COLO829 (cell line): ENCODE measurements around the gene NHERF2.

ENCODE experiments used
- DNase-seq: peaks from one replicate; pipeline ENCODE4 v3.0.0; 2012; ENCODE audit warnings: low spot score

The NHERF2 gene

DNA sequence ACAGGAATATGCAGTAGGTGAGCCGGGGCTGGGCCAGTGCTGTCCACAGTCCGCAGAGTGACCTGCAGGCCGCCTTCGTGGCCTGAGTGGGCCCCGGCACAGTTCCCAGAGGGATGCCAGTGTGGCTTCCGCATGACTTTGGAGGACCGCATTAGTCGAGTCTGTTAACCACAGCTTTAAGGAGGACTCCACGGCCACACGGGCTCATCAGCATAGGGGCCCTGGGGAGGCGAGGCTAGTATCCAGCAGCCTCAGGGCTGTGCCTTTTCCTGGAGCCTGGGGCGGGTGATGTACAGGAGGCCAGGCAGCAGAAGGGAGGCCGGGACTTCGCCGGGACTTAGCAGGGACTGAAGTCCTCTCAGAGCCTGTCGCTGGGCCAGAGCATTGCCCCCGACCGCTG is 34.3 kb downstream of the NHERF2 start:
- DNase-seq, result no peak

DNA sequence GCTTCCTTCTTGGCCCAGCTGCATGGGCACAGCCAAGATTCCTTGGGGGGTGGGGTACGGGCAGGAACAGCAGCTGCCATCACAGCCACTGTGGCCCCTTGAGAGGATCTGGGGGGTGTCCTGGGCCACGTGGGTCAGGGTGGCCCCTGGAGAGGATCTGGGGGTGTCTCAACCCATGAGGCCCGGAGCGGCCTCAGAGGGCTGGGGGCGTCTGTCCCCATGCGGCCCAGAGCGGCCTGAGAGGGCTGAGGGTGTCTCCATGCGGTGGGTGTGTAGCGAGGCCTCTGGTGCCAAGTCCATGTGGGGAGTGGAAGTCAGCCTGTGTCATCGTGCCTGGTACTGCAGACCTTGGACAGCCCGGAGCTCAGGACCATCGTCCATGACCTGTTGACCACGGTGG is 34.8 kb downstream of the NHERF2 start:
- no peak for DNase-seq

DNA sequence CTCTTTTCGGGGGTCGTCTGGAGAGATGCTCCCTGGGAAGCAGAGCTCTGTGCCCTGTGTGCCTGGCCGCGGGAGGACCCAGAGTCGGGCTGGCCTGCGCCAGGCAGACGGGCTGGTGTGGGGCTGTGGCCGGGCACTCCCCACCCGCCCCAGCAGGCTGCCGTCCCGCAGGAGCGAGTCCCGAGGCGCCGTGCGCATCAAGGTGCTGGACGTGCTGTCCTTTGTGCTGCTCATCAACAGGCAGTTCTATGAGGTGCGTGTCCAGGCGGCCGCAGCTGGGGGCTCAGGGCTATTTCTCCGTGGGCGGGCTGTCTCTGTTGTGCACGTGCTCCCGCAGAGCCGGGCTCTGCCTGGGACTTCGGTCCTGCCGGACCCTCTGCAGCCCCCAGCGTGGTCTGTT is 36.1 kb downstream of the NHERF2 start:
- no peak for DNase-seq

DNA sequence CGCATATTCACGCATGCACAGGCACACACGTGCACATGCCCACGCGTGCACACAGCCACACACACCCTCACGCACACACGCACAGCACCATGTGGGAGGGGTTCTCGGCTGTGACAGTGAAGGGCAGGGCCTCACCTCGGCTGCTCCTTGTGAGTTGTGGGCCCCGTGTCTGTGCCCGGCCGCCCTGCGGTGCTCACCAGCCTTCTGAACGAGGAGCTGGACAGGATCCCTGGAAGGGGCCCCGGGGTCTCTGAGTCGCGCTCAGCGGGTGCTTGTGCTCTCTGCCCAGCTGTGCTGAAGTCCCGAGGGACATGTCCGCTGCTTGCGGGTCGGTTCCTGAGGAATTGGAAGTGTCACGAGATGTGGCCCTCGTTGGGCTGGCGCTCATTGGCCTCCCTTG is 37.2 kb downstream of the NHERF2 start:
- no peak for DNase-seq

DNA sequence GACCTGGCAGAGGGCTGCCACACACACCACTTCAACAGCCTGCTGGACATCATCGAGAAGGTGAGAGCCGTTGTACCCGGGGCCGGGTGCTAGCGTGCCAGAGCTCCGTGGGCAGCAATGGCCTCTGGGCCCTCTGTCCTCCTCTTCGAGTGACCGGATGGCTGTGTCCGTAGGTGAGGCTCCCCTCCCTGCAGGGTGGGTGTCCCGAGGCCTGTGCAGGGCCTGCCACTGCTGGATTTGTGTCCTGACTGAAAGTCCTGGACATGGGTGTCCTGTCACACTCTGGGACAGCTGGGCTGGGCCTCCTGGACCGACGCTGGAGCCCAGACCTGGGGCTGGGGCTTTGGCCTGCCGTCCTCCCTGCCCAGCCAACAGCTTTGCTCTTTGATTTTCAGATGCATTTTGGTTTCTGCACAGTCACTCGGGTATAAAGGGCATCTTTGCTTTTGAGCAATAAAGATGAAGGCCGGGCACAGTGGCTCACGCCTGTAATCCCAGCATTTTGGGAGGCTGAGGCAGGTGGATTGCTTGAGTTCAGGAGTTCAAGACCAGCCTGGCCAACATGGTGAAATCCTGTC is 37.8 kb downstream of the NHERF2 start:
- DNase-seq, result no peak

DNA sequence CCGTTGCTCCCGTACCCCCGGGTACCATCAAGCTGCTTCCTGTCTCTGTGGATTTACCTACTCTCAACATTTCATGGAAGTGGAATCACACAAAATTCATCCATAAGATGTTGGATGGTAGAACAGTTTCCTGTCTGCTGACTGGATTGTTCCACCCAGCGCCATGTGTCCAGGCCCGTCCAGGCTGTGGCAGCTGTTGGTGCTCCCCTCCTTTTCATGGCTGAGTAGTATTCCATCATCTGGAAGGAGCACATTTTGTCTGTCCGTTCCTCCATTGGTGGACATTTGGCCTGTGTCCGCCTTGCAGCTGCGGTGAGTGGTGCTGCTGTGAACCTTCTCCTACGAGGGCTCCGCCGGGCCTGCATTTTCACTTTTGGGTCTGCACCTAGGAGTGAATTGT is 39.4 kb downstream of the NHERF2 start:
- no peak for DNase-seq

DNA sequence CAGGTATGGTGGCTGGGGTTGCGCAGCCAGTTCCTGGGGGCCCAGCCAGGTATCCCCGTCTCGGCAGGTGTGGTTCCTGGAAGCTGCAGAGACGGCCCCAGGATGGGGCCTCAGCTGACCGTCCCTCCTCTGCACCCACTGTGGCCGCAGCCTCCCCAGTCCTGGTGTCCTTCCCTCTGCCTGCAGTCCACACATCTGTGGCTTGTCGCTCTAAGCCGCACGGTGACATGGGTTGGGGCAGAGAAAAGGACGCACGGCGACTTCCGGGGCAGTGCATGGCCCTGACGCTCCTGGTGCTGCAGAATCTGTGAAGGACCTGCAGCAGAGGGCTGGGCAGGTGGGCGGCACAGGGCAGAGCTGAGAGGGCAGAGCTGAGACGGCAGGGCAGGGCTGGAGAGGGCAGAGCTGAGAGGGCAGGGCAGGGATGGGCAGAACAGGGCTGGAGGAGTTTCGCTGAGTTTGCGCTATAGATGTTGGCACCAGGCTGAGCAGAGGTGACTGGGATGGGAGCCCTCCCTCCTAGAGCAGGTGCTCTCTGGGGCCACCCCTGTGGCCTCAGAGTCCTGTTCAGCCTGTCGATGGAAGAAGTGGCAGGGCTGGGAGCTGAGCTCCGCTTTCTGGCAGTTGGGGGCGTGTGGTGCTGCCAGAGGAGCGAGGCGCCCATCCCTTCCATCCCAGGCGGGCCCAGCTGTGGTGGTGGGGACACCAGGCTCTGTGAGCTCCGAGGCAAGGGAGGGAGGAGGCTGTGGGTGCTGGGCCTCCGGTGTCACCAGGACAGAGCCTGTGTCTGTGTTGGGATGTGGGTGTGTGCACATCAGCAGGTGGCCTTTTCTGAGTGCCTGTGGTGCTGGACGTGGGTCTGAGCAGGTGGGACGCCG is 44.1 kb downstream of the NHERF2 start:
- no peak for DNase-seq

DNA sequence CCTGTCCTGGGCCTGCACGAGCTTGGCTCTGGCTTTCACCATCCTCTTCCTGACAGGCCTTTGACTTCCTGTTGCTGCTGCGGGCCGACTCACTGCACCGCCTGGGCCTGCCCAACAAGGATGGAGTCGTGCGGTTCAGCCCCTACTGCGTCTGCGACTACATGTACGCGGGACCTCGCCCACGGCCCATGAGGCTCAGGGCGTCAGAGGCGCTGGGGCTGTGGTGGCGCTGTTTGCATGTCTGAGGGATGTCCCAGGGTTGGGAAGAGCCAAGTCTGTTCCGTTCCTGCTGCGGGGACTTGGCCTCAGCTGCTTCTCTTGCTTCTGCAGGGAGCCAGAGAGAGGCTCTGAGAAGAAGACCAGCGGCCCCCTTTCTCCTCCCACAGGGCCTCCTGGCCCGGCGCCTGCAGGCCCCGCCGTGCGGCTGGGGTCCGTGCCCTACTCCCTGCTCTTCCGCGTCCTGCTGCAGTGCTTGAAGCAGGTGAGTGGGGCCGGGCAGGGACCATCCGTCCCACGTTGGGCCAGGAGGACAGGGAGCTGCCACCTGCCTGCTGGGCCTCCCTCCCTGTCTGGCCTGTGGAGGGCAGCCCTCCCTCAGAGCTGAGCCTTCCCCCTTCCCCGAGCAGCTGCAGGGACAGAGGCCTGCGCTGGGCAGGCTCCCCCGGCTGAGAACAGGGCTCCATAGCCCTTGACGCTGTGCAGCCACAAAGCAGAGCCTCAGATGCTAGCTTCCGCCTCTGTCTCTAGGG is 44.9 kb downstream of the NHERF2 start:
- DNase-seq, result no peak

DNA sequence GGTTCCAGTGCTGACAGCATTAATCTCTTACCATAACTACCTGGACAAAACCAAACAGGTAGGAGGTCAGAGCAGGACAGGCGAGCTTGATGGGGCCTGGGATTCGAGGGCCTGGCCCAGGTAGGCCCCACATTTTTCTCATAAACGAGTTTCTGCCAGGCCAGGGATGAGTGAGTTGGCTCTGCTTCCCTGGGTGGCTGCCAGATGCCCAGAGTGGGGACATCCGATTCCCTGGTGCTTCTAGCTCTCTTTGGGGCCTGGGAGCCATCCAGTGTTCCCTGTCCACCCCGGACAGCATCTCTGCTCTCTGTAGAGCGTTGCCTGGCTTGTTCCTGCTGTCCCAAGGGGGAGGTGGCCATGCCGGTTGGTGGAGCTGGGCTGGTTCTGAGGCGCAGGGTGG is 46.2 kb downstream of the NHERF2 start:
- DNase-seq, result no peak

DNA sequence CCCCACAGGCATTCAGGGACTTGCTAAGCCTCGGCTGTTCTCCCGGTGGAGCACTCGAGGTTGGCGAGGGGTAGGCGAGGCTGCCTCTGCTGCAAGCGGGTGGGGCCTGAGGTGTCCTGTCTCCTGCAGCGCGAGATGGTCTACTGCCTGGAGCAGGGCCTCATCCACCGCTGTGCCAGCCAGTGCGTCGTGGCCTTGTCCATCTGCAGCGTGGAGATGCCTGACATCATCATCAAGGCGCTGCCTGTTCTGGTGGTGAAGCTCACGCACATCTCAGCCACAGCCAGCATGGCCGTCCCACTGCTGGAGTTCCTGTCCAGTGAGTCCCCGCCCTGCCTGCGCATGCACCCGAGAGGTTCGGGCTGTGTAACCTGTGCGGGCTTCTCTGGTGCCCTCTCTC is 47.4 kb downstream of the NHERF2 start:
- DNase-seq, result no peak

DNA sequence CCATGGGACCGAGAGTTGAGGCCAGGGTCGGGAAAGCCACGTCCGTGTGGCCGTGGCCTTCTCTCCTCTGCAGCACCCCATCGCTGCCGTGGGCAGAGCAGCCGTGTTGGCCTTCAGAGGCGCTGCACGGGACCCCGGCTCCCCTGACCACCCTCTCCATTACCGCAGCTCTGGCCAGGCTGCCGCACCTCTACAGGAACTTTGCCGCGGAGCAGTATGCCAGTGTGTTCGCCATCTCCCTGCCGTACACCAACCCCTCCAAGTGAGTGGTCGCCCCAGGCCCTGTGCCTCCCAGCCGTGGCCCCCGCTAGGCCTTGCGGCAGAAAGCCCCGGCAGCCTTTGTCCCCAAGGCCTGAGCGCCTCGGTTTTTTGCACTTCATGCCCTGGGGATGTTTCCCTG is 48.9 kb downstream of the NHERF2 start:
- no peak for DNase-seq

DNA sequence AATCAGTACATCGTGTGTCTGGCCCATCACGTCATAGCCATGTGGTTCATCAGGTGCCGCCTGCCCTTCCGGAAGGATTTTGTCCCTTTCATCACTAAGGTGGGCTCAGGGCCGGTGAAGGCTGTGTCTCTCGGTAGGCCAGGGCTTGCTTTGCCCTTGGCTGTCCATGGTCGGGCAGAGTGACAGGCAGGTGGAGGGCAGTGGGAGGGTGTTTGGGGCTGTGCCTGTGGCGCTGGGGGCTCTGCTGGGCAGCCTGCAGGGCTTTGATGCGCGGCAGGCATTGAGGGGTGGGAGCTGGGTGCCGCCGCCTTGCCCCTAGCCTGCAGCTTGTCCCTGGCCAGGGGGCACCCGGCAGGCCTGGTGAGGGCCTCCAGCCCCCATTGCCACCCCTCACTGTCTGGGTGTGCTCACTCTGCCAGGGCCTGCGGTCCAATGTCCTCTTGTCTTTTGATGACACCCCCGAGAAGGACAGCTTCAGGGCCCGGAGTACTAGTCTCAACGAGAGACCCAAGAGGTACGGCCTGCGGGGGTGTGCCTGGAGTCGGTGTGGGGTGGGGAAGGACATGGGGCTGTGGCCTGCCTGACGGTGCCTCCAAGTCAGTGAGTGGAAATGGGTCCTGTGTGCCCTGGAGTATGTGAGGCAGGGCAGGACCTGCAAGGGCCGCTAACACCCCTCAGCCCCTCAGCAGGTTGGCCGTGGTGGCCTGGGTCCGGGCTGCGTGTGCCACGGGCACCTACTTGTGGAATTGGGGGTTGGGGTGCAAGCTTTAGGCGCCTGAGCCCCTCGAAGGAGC is 49.6 kb downstream of the NHERF2 start:
- DNase-seq, result no peak

DNA sequence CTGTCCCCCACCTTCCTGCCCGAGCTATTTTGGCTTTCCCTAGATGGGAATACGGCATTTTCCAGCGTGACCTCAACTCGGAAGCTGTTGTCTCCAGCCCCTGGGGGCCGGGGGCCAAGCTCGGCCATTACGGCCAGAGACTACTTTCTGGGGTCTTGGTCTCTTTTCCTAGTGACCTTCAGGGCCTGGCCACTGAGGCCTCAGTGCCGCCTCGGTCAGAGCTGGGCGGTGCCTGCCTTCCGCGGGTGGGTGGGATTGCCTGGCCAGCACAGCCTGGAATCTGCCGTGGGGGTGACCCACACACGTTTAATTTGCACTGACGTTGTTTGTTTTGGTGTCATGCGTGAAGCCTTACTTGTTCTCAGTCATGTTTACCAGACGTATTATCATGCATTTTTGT is 50.3 kb downstream of the NHERF2 start:
- no peak for DNase-seq

DNA sequence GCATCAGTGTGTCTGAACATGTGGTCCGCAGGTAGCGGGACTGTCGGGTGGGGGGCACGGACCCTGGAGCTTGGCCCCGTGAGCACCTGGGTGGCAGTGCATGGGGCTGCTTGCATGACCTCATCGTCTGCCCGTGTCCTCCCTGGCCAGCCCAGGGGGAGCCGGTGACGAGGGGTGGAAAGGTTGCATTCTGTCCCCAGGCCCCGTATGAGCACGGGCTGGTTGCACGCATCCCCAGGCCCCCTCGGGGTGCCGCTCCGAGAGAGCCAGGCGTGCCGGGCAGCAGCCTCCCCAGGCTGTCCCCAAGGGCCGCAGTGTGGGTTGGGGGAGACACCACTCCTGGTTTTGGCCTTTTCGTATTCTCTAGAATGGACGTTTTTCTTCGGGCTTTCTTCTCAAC is 51.0 kb downstream of the NHERF2 start:
- no peak for DNase-seq

DNA sequence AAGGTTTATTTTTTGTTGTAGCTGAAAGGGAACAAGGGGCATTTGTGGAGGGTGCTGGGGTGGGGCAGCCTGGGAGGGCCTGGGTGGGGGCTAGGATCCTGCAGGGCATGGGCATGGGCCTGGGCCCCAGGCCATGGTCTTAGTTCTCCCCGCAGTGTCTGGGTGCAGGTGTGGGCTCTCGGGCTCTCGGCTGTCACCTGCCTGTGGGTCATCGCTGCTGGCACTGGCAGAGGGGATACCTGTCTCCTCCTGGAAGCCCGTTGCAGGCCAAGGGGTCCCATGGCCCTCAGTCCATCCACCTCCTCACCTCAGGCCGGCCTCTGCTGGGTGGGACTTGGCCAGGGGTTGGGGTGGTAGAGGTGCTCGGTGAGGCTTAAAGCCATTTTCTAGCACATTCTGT is 51.4 kb downstream of the NHERF2 start:
- DNase-seq, result no peak

DNA sequence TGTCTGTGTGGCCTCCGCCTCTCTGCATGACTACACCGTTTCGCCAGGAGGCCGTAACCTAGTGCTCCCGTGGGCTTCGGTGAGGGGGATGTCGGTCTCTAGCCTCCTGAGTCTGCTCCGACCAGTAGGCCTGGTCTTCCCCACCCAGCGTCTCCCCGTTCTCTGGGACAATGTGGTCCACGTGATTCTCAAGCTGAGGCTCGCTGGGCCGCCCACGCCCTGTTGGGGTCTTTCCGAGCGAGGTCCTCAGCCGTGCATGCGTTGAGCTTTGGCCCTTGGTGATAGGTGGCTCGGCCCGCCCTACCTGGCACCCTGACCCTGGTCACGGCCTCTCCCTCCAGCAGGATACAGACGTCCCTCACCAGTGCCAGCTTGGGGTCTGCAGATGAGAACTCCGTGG is 52.0 kb downstream of the NHERF2 start:
- no peak for DNase-seq

DNA sequence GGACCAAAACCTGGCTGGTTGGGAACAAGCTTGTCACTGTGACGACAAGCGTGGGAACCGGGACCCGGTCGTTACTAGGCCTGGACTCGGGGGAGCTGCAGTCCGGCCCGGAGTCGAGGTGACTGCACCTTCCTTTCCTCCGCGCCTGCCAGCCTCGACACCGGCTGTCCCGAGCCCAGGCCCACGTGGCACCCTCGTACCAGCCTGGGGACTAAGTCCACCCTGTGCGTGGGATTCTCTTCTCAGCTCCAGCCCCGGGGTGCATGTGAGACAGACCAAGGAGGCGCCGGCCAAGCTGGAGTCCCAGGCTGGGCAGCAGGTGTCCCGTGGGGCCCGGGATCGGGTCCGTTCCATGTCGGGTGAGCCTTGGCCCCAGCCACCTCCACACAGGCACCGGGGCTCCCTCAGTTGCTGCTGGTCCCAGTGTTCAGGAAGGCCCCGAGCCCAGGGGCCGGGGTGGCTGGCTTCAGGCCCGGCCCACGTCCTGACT is 52.7 kb downstream of the NHERF2 start:
- DNase-seq, result no peak

DNA sequence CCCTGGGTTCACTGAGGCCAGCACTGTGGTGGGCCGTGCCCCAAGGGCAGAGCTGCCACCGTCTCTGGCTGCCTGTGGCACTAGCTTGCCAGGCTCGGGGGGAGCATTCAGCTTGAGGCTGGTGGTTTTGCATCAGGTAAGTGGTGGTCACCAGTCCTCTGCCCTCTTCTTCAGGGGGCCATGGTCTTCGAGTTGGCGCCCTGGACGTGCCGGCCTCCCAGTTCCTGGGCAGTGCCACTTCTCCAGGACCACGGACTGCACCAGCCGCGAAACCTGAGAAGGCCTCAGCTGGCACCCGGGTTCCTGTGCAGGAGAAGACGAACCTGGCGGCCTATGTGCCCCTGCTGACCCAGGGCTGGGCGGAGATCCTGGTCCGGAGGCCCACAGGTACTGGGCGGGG is 53.3 kb downstream of the NHERF2 start:
- DNase-seq, result no peak

DNA sequence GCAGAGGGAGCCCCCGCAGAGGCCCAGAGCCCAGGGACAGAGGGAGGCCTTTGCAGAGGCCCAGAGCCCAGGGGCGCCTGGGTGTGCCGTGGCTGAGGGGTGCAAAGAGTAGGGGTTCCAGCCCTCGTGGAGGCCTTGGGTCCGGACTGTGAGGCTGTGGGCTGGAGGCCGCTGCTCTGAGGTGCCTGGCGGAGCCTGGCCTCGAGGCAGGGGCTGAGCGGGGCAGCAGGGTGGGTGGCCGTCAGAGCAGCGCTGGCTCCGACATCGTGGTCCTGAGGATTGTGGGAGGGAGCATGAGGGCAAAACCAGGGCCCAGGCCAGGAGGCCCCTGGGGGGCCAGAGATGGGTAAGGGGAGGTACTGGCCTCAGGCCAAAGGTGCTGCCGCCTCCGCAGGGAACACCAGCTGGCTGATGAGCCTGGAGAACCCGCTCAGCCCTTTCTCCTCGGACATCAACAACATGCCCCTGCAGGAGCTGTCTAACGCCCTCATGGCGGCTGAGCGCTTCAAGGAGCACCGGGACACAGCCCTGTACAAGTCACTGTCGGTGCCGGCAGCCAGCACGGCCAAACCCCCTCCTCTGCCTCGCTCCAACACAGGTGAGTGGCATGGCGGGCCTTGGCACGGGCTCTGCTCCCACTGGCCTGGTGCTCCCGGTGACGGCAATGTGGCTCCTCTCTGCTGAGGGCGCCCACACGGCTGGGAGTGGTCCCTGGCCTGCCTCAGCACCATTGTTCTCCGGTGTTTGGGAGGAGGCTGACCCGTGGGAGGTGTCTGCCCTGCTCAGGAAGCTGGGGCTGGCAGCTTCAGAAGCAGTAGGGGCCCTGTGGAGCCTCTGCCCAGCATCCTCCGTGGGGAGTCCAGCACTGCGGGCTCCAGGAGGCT is 54.7 kb downstream of the NHERF2 start:
- DNase-seq, result no peak

DNA sequence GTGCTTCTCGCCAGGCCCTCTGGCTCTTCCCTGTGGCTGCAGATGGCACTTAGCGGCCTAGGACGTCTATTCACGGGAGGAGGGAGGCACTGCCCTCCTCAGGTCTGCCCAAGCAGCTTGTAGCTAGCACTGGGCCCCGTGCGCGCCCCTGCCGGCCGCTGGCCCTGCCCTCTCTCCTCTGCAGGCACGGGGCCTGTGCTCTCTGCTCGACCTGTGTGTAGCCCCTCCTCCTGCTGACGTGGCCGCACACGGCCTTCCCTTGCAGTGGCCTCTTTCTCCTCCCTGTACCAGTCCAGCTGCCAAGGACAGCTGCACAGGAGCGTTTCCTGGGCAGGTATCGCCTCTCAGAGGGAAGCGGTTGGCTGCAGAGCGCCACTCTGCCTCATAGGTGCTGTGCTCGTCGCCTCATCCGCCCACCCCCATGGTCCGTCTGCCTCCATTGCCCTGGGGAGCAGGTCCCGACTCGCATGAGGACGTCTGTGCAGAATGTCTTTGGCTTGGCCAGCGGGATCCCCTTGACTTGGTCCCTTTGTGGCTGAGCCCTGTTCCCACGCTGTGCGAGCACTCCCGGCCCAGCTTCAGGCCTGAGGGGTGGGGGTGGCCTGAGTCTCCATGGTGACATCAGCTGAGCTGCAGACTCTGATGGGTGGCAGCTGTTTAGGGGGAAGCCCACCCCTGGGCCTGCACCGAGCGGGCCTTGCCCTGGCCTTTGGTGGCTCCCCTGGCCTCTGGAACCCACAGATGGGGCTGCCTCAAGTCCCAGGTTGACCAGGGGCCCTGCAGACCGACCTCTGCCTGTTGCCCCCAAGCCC is 55.7 kb downstream of the NHERF2 start:
- no peak for DNase-seq
